BE2C (cell line): Measurements from ENCODE around the gene NRXN3.

ENCODE experiments used
- DNase-seq: peaks from one replicate; pipeline ENCODE4 v3.0.0-alpha.2; 2020
- H3K27me3 ChIP-seq: fragments of 250-450 bp; sonication (Bioruptor Pico); 2 replicates; pipeline ENCODE4 v1.5.1; 2020; ENCODE audit warnings: mild to moderate bottlenecking
- H3K36me3 ChIP-seq: fragments of 250-450 bp; sonication (Bioruptor Pico); 2 replicates; pipeline ENCODE4 v1.5.1; 2020; ENCODE audit warnings: mild to moderate bottlenecking
- H3K4me1 ChIP-seq: fragments of 250-450 bp; sonication (Bioruptor Pico); 2 replicates; pipeline ENCODE4 v1.5.1; 2020
- H3K4me3 ChIP-seq: 2 replicates; pipeline ENCODE4 v1.5.1; 2011; ENCODE audit warnings: low read depth, low read length
- H3K9me3 ChIP-seq: fragments of 250-450 bp; sonication (Bioruptor Pico); 2 replicates; pipeline ENCODE4 v1.5.1; 2020
- TF ChIP-seq, protein P1 (sequence below): IDR thresholded peaks from 2 replicates; pipeline ENCODE4 v1.5.1; 2012; ENCODE audit warnings: mild to moderate bottlenecking, low read depth, low read length

NRXN3 gene

DNA sequence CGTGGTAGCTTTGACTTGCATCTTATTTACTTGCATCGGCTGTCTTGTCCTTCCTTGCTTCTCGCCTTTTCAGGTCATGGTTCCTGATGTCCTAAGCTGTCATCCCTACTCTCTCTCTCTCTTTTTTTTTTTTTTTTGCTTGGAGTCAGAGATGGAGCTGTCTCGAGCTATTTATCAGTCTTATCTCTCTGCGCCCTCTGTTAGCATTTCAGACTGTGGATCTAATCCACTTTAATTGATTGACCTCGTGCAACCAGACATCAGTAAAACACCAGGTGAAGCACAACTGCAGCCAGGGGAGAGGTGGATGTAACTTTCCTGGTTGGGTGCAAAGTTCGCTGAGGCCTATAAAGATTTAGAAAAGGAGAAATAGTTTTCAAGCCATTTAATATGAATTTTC, 1486.3 kb downstream of the NRXN3 start:
- H3K9me3 ChIP-seq, result no peaks in the 10 kb centered on the region
- H3K36me3 ChIP-seq, result no peaks in the 10 kb centered on the region
- H3K27me3 ChIP-seq, result no peaks in the 10 kb centered on the region
- H3K4me3 ChIP-seq, result no peak overlapping the region
- no peaks in the 10 kb centered on the region for H3K4me1 ChIP-seq
- DNase-seq, result no peak
- TF ChIP-seq, protein P1, sequence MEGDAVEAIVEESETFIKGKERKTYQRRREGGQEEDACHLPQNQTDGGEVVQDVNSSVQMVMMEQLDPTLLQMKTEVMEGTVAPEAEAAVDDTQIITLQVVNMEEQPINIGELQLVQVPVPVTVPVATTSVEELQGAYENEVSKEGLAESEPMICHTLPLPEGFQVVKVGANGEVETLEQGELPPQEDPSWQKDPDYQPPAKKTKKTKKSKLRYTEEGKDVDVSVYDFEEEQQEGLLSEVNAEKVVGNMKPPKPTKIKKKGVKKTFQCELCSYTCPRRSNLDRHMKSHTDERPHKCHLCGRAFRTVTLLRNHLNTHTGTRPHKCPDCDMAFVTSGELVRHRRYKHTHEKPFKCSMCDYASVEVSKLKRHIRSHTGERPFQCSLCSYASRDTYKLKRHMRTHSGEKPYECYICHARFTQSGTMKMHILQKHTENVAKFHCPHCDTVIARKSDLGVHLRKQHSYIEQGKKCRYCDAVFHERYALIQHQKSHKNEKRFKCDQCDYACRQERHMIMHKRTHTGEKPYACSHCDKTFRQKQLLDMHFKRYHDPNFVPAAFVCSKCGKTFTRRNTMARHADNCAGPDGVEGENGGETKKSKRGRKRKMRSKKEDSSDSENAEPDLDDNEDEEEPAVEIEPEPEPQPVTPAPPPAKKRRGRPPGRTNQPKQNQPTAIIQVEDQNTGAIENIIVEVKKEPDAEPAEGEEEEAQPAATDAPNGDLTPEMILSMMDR, result no peak

DNA sequence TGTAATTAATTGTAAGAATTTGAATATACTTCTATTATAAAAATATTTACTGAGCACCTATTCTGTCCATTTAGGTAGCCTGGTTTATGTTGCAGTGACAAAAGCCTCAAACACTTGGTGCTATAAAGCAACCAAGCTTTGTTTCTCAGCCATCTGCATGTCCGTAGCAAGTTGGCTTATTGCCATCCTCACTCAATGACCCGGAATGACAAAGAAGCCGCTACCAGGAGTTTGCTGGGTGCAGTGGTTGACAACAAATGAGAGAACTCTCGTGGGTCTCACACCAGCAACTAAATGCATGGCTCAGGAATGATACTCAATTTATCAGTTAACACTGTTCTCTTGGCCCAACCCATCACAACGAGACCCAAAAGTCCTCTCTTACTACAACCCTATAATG, 1488.0 kb downstream of the NRXN3 start:
- TF ChIP-seq, protein P1, result no peak
- H3K9me3 ChIP-seq, result no peaks in the 10 kb centered on the region
- no peaks in the 10 kb centered on the region for H3K4me1 ChIP-seq
- no peak overlapping the region for H3K4me3 ChIP-seq
- no peaks in the 10 kb centered on the region for H3K36me3 ChIP-seq
- no peak for DNase-seq
- no peaks in the 10 kb centered on the region for H3K27me3 ChIP-seq

GRCh38 chr14:79658769-79659168, 1488.6 kb downstream of the NRXN3 start:
- no peak for DNase-seq
- no peaks in the 10 kb centered on the region for H3K9me3 ChIP-seq
- no peaks in the 10 kb centered on the region for H3K4me1 ChIP-seq
- no peaks in the 10 kb centered on the region for H3K27me3 ChIP-seq
- TF ChIP-seq, protein P1, result no peak
- no peak overlapping the region for H3K4me3 ChIP-seq
- H3K36me3 ChIP-seq, result no peaks in the 10 kb centered on the region

- H3K36me3 ChIP-seq, result no peaks in the 10 kb centered on the region
- TF ChIP-seq, protein P1, result no peak
- no peaks in the 10 kb centered on the region for H3K4me1 ChIP-seq
- DNase-seq, result no peak
- no peak overlapping the region for H3K4me3 ChIP-seq
- no peaks in the 10 kb centered on the region for H3K9me3 ChIP-seq
- H3K27me3 ChIP-seq, result no peaks in the 10 kb centered on the region
Observed at GRCh38 chr14:79660053-79660939, 1490.1 kb downstream of the NRXN3 start.

DNA sequence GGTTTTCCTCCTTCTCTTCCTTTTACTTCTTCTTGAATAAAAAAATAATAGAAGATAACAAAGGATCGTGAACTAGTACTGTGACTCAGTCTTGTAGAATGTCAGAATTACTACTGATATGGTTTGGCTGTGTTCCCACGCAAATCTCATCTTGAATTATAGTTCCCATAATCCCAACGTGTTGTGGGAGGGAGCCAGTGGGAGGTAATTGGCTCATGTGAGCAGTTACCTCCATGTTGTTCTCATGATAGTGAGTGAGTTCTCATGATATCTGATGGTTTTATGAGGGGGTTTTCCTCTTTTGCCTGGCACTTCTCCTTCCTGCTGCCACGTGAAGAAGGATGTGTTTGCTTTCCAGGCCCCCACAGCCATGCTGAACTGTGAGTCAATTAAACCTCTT, 1491.6 kb downstream of the NRXN3 start:
- no peaks in the 10 kb centered on the region for H3K9me3 ChIP-seq
- H3K4me1 ChIP-seq, result no peaks in the 10 kb centered on the region
- TF ChIP-seq, protein P1, result no peak
- DNase-seq, result no peak
- no peaks in the 10 kb centered on the region for H3K36me3 ChIP-seq
- no peak overlapping the region for H3K4me3 ChIP-seq
- no peaks in the 10 kb centered on the region for H3K27me3 ChIP-seq

DNA sequence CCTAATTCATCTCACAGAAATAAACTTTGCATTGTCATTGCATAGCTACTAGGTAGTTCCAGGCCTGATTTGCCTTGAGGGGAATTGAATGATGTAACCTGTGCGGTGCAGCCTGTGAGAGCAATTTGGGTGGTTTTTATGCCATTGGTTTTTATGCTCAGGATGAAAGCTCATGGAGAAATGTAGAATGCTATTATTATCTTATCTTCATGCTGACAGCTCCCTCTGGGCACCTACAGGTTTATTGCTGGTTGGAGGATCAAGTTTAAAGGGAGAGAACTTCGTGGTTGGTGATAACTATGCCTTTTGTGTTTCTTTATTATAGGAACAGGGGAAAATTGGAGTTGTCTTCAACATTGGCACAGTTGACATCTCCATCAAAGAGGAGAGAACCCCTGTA, 1493.3 kb downstream of the NRXN3 start:
- Histone ChIP-seq H3K9me3 (no peaks in the 10 kb centered on the region), H3K36me3 (no peaks in the 10 kb centered on the region), H3K27me3 (no peaks in the 10 kb centered on the region), H3K4me3 (no peak overlapping the region), H3K4me1 (no peaks in the 10 kb centered on the region)
- no peak for DNase-seq
- TF ChIP-seq, protein P1, result no peak
